Activated effector memory CD4-positive, alpha-beta T cell treated with anti-CD3 and anti-CD28 coated beads, Interleukin-2, amount 50 U/mL, for 16 hours (primary cell): ENCODE results near the gene TAS2R39.

Source experiments
- DNase-seq: peaks from one replicate; pipeline ENCODE4 v3.0.0-alpha.2; 2020

TAS2R39 gene

DNA sequence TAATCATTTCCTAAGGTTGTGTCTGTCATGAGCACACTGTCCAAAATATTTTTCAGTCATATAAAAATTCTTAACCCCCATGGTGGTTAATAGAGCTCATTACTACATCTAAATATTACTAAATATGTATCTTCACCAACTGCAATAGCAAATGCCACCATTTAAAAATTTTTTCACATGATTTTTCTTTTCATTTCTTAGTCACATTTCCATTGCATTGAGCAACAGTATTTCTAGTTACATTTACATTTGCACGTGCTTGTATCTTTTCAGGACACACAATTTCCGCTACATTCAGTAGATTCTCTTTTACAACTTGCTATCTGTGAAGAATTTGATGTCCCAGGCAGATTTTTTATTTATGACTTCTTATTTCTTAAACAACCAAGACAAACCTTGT, 33.5 kb downstream of the TAS2R39 start:
- no peak for DNase-seq

DNA sequence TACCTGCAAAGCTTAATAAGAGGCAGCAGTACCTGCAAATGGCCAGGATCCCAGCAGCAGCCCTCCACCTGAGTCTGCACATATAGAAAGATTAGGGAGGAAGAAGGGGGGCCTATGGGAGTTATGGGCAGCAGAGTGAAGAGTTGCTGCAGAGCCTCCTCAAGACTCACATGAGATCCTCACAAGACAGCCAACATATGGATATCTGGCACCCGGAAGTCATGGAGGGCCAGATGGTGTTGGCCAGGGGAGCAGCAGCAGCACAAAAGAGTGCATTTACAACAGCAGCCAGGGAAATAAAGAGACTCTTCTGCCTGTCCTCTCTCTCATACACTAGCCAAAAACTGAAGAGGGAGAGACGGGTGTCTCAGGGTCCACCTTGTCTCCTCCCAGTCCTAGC, 34.6 kb downstream of the TAS2R39 start:
- DNase-seq = no peak

DNA sequence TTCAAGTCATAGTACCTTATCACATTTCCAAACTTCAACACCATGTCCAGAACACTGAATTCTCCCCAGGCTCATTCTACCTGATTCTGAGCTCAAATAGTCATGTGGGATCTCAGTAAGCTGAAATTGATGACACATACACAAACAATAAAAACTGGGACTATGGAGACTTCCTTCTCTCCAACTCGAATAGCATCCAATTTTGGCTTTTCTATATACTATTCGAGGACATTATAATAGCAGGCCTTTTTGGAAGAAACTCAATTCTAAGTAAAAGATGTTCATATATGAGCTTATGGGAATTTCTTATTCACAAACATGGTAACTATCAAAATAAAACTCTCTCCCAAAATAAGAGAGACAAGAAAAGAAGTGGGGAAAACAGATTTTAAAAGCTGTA, 38.1 kb downstream of the TAS2R39 start:
- DNase-seq = no peak

DNA sequence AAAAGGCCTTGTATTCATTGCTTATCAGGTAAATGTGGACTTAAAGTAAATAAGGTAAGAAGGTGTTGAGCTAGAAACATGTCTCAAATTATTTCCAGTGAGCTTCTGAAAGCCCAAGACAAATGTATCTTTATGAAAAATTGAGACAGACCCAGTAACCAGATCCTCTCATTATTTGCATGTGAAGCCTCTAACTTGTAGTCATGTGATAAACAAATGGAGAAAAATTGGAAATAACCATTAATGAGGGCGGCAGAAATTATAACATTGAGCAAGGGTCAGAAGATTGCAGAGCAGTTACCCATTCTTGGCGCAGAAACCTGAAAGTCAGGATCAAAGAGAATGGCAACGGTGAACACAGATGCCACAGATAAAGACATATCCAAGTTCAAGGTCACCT, 38.5 kb downstream of the TAS2R39 start, which contains the start of gene TAS2R40:
TSS of gene TAS2R40 (plus strand) at position 301 of the 400 bp plus-strand sequence. CDS start at position 343, 42 bp downstream.
- no peak for DNase-seq

DNA sequence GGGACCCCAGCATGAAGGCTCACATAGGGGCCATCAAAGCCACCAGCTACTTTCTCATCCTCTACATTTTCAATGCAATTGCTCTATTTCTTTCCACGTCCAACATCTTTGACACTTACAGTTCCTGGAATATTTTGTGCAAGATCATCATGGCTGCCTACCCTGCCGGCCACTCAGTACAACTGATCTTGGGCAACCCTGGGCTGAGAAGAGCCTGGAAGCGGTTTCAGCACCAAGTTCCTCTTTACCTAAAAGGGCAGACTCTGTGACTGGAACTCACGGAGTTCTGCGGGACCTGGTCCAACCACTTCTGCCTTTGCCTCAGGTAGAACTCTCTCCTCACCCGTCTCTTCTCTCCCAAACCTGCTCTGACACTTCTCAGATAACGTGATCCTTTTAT, 39.6 kb downstream of the TAS2R39 start:
- DNase-seq = no peak

DNA sequence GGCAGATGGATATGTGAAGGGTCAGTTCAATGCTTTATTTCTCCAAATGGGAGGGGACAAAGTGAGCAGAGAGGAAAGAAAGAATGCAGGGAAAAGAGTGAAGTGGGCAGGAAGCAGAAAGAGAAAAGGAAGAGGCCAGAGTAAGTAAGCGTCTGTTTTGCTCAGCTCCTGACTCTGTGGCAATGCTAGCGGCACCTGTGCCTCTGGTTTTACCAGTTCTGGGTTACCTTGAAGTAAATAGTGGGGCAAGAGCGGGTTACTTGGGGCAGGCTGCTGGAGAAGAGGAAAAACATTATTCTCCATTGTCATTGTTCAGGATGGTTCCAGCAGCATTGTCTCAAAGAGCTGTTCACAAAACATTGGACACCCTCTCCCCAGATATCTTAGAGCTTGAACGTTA, 40.6 kb downstream of the TAS2R39 start:
- no peak for DNase-seq

DNA sequence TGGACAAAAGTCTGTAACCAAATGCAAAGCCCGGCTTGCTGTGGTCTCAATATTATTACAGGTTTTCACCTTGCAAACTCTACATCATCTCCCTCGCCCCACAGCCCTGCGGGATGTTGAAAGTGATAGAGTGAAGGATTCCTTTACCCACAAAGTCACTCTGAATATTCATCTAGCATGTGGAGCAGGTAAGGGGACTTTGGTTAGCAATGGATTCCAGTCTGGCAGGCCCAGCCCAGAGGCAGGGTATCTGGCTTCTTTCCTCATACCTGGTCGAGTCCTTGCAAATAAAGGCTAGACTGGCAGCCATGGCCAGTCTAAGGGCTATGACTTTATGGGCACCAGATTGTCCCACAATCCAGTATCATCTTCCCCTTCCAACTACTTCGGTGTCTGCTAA, 41.8 kb downstream of the TAS2R39 start:
- DNase-seq = no peak

DNA sequence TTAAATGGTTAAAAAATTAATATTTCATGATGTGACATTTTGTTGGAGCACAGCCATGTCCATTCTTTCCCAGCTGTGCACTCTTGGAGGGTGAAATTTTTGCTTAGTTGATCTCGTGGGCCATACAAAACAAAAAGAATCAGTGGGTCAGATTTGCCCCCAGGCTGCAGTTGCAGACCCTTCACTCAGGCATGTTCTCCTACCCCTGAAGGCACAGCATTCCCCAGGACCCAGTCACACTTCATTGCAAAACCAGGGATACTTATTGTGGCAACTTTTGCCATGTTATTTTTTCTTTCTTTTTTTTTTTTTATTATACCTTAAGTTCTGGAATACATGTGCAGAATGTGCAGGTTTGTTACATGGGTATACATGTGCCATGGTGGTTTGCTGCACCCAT, 44.6 kb downstream of the TAS2R39 start:
- no peak for DNase-seq

DNA sequence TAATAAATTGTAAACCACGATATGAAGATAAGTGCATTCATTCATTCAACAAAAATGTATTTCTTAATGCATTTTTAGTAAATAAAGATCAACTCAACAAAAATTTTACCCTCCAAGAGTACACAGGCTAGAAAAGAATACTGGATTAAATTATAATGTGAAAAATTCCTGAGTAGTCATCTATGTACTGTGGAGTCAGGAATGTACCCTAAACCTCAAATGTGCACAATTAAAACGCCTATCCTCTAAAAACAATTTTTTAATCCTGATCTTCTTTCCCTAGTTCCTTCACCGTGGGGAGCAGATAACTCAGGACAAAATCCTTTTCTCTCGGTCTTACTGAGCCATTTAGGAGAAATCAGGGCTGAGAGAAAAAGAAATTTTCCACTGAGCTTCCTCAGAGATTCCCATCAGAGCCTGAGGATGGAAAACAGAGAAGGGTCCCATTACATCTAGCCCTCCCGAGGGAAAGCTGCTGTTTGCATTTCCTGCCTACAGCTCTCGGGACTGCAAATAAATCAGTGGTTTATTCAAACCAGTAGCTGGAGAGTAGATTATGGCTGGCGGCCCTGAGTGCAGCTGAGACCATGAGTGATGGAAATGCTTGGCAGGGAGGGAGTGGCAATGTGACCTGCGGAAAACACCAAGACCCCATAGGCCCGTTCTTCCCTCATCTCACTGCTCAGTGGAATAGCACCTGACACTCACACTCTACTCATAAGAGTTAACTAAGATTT, 46.0 kb downstream of the TAS2R39 start:
- DNase-seq = no peak

DNA sequence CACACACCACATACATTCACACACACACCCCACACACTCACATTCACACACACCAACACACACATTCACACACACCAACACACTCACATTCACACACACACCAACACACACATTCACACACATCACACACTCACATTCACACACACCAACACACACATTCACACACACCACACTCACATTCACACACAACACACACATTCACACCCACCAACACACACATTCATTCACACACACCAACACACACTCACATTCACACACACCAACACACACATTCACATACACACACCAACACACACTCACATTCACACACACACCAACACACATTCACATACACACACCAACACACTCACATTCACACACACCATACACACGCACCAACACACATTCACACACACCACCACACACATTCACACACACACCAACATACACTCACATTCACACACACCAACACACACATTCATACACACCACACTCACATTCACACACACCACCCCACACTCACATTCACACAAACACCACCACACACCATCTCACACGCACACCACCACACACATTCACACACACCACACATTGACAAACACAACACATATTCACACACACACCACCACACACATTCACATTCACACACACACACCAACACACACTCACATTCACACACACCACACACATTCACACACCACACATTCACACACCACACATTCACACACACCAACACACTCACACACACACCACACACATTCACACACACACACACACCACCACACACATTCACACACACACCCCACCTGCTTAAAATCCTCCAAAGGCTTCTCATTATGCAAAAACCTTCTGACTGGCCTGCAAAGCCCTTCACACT, 47.6 kb downstream of the TAS2R39 start:
- DNase-seq = no peak
